Body of pancreas (tissue), 4 donors: ENCODE measurements around the gene UCKL1.

ENCODE experiments used
- POLR2A ChIP-seq, 3 donors: fragments of 450-650 bp; IDR thresholded peaks; one replicate each; pipeline ENCODE4 v1.6.1; 2016; ENCODE audit warnings: antibody characterized with exemption in 3 of 3, mild to moderate bottlenecking in 2 of 3
- TF ChIP-seq, protein P1 (sequence below), 7 experiments: fragments of 450-650 bp in 4 of 7; fragments of 200-600 bp in 3 of 7; sonication (generic) in 3 of 7; IDR thresholded peaks; one replicate each; pipeline ENCODE4 v1.5.1; 2016 to 2019; ENCODE audit warnings: antibody characterized with exemption in 7 of 7

DNA sequence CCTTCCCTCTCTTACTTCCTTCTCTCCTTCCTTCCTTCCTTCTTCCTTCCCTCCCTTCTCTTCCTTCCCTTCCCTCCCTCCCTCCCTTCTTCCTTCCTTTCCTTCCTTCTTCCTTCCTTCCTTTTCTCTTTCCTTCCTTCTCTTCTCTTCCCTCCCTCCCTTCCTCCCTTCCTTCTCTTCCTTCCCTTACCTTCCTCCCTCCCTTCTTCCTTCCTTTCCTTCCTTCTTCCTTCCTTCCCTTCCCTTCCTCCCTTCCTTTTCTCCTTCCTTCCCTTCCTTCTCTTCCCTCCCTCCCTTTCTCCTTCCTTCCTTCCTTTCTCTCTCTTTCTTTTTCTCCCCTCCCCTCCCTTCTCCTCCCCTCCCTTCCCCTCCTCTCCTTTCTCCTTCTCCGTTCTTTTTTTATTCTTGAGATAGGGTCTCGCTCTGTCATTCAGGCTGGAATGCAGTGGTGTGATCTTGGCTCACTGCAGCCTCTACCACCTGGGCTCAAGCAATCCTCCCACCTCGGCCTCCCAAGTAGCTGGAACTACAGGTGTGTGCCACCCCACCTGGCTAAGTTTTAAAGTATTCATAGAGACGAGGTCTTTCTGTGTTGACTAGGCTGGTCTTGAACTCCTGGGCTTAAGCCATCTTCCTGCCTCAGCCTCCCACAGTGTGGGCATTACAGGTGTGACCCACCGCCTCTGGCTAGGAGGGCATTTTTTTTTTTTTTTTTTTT is 14.7 kb upstream of the UCKL1 start:
- TF ChIP-seq, protein P1, sequence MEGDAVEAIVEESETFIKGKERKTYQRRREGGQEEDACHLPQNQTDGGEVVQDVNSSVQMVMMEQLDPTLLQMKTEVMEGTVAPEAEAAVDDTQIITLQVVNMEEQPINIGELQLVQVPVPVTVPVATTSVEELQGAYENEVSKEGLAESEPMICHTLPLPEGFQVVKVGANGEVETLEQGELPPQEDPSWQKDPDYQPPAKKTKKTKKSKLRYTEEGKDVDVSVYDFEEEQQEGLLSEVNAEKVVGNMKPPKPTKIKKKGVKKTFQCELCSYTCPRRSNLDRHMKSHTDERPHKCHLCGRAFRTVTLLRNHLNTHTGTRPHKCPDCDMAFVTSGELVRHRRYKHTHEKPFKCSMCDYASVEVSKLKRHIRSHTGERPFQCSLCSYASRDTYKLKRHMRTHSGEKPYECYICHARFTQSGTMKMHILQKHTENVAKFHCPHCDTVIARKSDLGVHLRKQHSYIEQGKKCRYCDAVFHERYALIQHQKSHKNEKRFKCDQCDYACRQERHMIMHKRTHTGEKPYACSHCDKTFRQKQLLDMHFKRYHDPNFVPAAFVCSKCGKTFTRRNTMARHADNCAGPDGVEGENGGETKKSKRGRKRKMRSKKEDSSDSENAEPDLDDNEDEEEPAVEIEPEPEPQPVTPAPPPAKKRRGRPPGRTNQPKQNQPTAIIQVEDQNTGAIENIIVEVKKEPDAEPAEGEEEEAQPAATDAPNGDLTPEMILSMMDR (IDR thresholded peaks at IDR 0.05): no peak
- no peak for TF ChIP-seq POLR2A (IDR thresholded peaks at IDR 0.05)
